GM19035 (cell line): Measurements from ENCODE around the gene PRKAG2.
"Not testable (repeated sequence)": the region's sequence is repeated elsewhere in the genome, so short reads cannot be mapped to it uniquely, and the experiment has no call there.

Experiments
- ATAC-seq: cut with Tn5 transposase; IDR thresholded peaks from one replicate; pipeline ENCODE4 v1.9.1; 2021; ENCODE audit not compliant: unreplicated experiment

PRKAG2 gene

DNA sequence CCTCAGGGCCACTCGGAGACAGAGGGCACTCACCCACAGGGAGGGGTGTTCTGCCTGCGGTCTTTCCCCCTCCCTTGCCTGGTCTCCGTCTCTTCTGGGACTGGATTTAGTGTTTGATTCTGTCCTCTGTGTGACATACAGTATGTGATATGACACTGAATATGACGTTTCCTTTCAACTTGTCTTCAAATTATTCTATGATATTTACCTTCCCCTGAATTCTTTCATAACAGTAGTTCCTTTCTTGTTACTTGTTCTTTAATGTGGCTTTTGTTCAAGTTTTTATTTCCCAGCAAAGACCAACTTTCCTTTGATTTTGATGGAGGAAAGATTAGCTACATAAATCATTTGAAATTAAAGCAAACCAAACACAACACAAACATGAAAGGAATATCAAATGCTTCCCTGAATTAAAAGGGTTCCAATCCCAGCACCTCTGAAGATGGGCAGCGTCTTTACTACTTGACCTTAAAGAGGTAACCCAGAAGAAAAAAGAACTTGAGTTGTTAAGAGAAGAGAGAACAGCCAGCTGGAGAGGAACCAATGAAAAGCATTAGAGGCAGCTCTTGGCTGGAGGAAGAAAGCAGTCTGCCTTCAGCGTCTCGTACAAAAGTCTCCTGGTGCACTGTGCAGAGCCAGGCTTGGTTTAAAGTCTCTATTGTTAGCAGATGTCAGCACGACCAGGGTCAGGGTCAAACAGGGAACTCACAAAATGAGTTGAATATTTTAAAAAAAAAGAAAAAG is 338.9 kb downstream of the PRKAG2 start:
- ATAC-seq: no peak

GRCh38 chr7:151536178-151536577 is 340.7 kb downstream of the PRKAG2 start:
- not testable (repeated sequence) for ATAC-seq

DNA sequence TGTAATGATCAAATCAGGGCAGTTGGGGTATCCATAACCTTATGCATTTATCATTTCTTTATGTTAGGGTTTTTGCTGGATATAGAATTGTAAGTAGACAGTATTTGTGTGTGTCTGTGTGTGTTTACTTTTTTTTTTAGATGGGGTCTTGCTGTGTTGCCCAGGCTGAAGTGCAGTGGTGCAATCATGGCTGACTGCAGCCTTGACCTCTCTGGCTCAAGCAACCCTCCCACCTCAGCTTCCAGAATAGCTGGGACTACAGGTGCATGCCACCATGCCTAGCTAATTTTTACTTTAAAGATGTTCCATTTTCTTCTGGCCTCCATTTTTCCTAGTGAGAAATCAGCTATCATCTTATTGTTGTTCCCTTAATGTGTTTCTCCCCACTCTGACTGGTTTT is 347.1 kb downstream of the PRKAG2 start:
- ATAC-seq: no peak

DNA sequence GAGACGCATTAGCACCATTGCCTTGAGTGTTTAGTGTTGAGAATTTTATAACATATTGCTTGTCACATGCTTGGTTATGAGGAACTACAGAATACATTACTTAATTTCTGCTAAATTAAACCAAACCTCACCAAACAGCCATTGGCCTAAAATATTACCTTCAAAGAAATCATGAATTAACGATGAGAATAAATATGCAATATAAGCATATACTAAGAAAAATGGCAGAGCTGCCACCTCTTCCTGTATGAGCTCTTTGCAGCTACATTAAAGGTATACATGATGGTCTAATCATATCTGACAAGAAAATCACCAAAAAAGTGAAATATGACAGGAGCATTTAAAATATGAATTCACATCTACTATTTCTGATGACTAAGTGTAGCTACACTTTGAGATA is 352.1 kb downstream of the PRKAG2 start:
- ATAC-seq: no peak

GRCh38 chr7:151524331-151524730 is 352.6 kb downstream of the PRKAG2 start:
- no peak for ATAC-seq

- peak; percentile 1 for ATAC-seq
Measured at GRCh38 chr7:151520419-151521261, 356.3 kb downstream of the PRKAG2 start.

GRCh38 chr7:151519765-151520418 is 357.0 kb downstream of the PRKAG2 start, which contains the start of gene RHEB:
Gene RHEB (minus strand): TSS chr7:151519895. CDS start chr7:151519511, 384 bp downstream.
- ATAC-seq: peak; percentile 66

GRCh38 chr7:151518947-151519764 is 357.8 kb downstream of the PRKAG2 start:
- peak; percentile 56 for ATAC-seq

DNA sequence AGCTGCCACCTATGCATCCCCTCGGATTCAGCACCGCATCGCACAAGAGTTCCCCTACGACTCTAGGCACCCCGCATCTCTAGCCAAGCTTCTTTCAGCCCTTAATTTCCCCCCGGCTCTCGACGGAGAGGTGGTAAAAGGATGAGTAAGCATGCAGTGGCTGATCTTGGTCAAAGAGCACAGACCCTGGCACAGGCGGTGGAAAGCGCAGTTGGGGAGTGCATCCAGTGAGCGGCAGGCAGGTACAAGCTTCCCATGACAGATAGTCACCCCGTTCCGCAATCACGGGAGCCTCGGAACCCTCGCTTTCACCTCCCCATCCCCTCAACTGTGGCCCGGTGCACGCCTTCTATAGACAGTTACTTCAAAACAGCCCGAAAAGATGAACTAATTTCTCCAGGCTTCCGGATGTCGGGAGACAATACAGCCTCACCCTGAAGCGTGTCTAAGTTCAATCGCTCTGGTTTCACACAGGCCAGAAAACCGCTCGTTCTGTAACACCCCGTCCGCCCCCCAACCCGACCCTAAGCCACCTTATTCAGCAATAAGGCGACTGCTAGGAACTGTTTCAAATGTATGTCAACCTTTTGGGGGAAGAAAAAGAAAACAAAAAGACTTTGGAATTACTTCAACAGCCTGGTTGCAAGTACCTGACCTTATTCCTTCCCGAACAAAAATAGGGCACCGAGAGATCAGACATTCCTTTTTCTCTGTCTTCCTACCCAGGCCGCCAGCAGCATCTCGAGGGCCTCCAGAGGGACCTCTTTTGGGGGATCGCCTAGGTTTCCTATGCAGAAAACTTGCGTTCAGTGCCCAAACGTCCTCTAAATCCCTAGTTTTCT is 358.6 kb downstream of the PRKAG2 start:
- no peak for ATAC-seq

GRCh38 chr7:151517601-151518104 is 359.3 kb downstream of the PRKAG2 start:
- ATAC-seq: no peak

- ATAC-seq: no peak
Measured at GRCh38 chr7:151515276-151515565, 361.7 kb downstream of the PRKAG2 start.

- ATAC-seq: no peak
Measured at GRCh38 chr7:151514461-151515275, 362.2 kb downstream of the PRKAG2 start.

DNA sequence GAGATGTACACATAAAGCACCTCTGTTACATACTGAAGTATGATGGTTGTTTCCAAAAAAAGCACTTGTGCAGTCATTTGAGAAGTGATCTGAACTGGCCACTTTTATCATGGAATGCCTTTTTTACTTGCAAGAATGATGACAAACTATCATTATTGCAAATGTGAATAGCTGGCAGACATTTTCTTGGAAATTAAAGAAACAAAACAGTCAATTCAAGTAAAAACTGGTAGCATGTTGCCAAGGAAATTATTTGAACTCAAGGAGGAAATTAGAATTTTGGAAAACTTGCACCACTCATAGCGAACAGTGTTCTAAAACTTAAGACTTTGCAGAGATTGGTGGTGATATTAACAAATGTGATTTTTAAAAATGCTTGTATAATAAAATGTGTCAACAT is 363.8 kb downstream of the PRKAG2 start:
- no peak for ATAC-seq

- no peak for ATAC-seq
Measured at GRCh38 chr7:151512353-151512752, 364.6 kb downstream of the PRKAG2 start.

DNA sequence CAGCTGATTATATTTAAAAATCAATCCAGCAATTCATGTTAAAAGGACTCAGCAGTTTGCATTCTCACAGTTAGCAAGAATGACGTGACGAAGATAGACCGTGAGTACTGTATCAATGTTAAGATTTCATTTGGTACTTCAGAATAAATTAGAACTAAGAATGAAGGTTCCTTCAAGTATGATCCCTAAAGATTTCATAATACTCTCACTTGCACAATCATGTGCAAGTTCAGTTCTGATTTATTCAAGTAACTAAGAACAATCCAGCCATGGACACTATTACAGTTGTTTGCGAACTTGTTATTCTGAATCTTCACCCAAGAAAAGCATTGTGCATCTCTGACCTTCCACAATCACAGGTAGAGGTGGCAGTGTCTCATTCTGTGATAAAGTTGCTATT is 365.0 kb downstream of the PRKAG2 start:
- ATAC-seq: no peak

DNA sequence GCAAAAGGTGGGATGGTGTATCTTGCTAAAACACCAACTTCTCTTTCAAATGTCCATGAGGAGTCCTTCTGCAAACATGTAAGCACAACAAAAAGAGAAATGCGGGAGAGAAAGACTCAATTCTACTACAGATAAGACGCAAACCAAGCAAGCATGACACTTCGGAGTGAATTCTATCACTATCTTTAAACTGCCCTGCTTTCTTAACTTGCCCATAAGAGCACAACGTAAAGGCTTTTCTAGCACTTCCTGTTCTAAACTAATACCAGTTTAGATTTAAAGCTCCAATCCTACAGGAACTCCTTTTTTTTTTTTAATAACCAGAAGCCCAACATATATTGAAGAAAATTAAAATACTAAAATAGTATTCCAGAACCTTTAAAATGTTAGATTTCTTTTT is 365.6 kb downstream of the PRKAG2 start:
- no peak for ATAC-seq

DNA sequence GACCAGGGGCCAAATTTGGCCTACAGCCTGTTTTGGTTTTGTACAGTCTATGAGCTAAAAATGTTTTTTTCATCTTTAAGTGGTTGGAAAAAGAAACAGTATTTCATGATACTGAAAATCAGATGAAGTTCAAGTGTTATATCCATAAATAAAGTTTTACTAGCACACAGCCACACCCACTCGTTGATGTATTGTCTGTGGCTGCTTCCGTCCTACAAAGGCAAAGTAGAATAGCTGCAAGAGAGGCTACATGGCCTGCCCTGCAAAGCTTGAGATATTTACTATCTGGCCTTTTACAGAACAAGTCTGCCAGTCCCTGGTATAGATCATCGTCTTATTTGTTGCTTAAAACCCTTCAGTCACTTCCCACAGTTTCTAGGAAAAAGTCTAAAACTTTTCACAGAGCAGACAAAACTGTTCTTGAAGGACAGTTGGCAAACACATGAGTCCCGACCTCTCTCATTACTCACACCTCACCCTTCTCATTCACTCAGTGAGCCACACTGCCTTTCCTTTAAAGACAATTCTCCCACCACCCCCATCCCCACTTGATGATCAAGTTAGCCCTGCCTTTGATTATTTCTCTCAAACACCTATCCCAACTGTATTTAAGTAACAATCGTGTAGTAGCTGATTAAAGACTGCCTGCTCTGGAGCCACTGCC is 367.1 kb downstream of the PRKAG2 start:
- ATAC-seq: no peak

DNA sequence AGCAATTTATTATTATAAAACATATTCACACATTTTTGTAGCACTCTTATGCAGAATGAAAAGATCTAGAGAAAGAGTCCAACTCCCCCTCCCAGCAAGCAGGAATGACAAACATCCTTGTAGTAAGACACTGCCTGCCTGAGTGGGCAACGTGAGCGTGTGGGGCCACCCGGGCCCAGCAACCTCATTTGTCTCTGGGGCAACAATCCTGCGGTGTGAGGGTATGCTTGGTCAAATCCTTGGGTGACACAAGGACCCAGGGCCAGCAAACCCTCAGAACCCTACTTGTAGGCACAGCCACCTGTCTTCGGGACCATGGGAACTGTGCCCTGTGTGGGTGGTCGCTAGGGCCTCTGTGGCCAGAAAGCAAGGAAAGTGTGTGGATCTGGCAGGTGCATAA is 367.9 kb downstream of the PRKAG2 start:
- no peak for ATAC-seq

DNA sequence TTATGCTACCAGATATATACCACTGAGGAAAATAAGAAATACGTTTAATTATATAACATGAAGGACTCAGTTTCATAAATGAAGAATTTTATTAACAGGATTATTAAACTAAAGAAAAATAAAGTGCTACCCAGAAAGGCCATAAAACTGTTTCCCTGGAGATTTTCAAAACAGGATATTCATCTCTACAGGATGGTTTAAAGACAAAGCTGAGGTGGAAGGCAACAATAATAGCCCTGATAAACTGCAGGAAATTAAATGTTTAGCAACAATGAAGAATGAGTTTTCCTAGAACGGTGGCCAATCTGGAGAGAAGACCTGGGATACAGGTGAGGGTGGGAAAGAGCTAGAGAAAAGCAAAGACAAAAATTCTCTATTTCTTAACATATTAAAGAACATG is 369.1 kb downstream of the PRKAG2 start:
- no peak for ATAC-seq
